ENCODE measurements around the gene PLVAP. TPM values are rescaled to one million over a fixed set of nuclear protein-coding genes. Genes with fewer than 3 reads are reported as not detected.
A peak's percentile ranks its signal among the peaks of the same experiment; 100 is the strongest.
"Not testable (repeated sequence)": the region's sequence is repeated elsewhere in the genome, so short reads cannot be mapped to it uniquely, and the experiment has no call there.

PLVAP gene
- total RNA-seq, 1 donor from 2014 or later: 283 TPM

- intact Hi-C loops (cut with DNase I); ATAC-seq; DNase-seq (ENCODE audit: low spot score): not testable (repeated sequence)
Measured at GRCh38 chr19:17363852-17364605, 13.1 kb downstream of the PLVAP start.

- no peak for ATAC-seq
- DNase-seq (ENCODE audit: low spot score): no peak
- intact Hi-C loops (cut with DNase I): no loop called here
Measured at GRCh38 chr19:17359905-17360800, 17.0 kb downstream of the PLVAP start.

GRCh38 chr19:17358395-17358794 lies 18.7 kb downstream of the PLVAP start:
- DNase-seq (ENCODE audit: low spot score) (no peak), ATAC-seq (peak; percentile 32)
- intact Hi-C loops (cut with DNase I): no loop called here

GRCh38 chr19:17357724-17358123 lies 19.4 kb downstream of the PLVAP start:
- no peak for ATAC-seq

GRCh38 chr19:17357078-17357666 lies 20.0 kb downstream of the PLVAP start:
- no peak for DNase-seq (ENCODE audit: low spot score)
- no peak for ATAC-seq
- intact Hi-C loops (cut with DNase I): no loop called here

More at GRCh38 chr19:17357724-17358123, 19.4 kb downstream of the PLVAP start:
- intact Hi-C loops (cut with DNase I): no loop called here
- DNase-seq (ENCODE audit: low spot score): no peak

GRCh38 chr19:17353386-17353785 lies 23.8 kb downstream of the PLVAP start:
- intact Hi-C loops (cut with DNase I): no loop called here
- DNase-seq (ENCODE audit: low spot score): no peak
- no peak for ATAC-seq

GRCh38 chr19:17352608-17353280 lies 24.4 kb downstream of the PLVAP start:
- DNase-seq (ENCODE audit: low spot score): no peak

GRCh38 chr19:17351815-17352435 lies 25.2 kb downstream of the PLVAP start:
- ATAC-seq (no peak), DNase-seq (ENCODE audit: low spot score) (no peak)
- intact Hi-C loops (cut with DNase I): no loop called here

More at GRCh38 chr19:17352608-17353280, 24.4 kb downstream of the PLVAP start:
- no peak for ATAC-seq
- intact Hi-C loops (cut with DNase I): no loop called here

GRCh38 chr19:17348700-17349099 lies 28.4 kb downstream of the PLVAP start:
- ATAC-seq (peak; percentile 76), DNase-seq (ENCODE audit: low spot score) (peak; percentile 74)
- intact Hi-C loops (cut with DNase I): loop anchor here (5.0 kb wide), 1 partner anchor 34 kb away; no protein-coding TSS in a partner anchor

GRCh38 chr19:17347877-17348276 lies 29.3 kb downstream of the PLVAP start:
- no peak for ATAC-seq
- DNase-seq (ENCODE audit: low spot score): no peak
- intact Hi-C loops (cut with DNase I): loop anchor here (5.0 kb wide), 1 partner anchor 34 kb away; no protein-coding TSS in a partner anchor

GRCh38 chr19:17347361-17347760 lies 29.8 kb downstream of the PLVAP start:
- no peak for DNase-seq (ENCODE audit: low spot score)

GRCh38 chr19:17346109-17346671 lies 31.0 kb downstream of the PLVAP start:
- intact Hi-C loops (cut with DNase I): loop anchor here (5.0 kb wide), 1 partner anchor 36 kb away; no protein-coding TSS in a partner anchor
- DNase-seq (ENCODE audit: low spot score): peak; percentile 87
- peak; percentile 87 for ATAC-seq

More at GRCh38 chr19:17347361-17347760, 29.8 kb downstream of the PLVAP start:
- ATAC-seq: peak; percentile 64
- intact Hi-C loops (cut with DNase I): loop anchor here (5.0 kb wide), 1 partner anchor 35 kb away; no protein-coding TSS in a partner anchor

GRCh38 chr19:17341845-17342244 lies 35.3 kb downstream of the PLVAP start:
- ATAC-seq (no peak), DNase-seq (ENCODE audit: low spot score) (no peak)
- intact Hi-C loops (cut with DNase I): no loop called here

- ATAC-seq: no peak
- intact Hi-C loops (cut with DNase I): no loop called here
- DNase-seq (ENCODE audit: low spot score): no peak
Measured at GRCh38 chr19:17341386-17341785, 35.8 kb downstream of the PLVAP start.

- DNase-seq (ENCODE audit: low spot score): peak; percentile 63
- intact Hi-C loops (cut with DNase I): no loop called here
- ATAC-seq: no peak
Measured at GRCh38 chr19:17340871-17341357, 36.2 kb downstream of the PLVAP start.

GRCh38 chr19:17340302-17340870 lies 36.8 kb downstream of the PLVAP start:
- intact Hi-C loops (cut with DNase I): no loop called here
- DNase-seq (ENCODE audit: low spot score): no peak
- ATAC-seq: no peak

- ATAC-seq (no peak), DNase-seq (ENCODE audit: low spot score) (no peak)
- intact Hi-C loops (cut with DNase I): no loop called here
Measured at GRCh38 chr19:17339088-17339741, 37.9 kb downstream of the PLVAP start.

Data from sciatic nerve (tissue), 2 donors.